Liver (tissue), 9 donors: ENCODE results near the gene FEM1B. TPM values are rescaled to one million over a fixed set of nuclear protein-coding genes. Genes with fewer than 3 reads are reported as not detected.

ENCODE experiments used
- DNase-seq: peaks from one replicate; pipeline ENCODE4 v3.0.0-alpha.2; 2017; ENCODE audit warnings: low spot score
- H3K27ac ChIP-seq, 2 donors: one replicate each; pipeline ENCODE4 v1.7.0; 2013; ENCODE audit warnings: inconsistent platforms in 2 of 2, low read length in 2 of 2, control low read depth in 1 of 2, low read depth in 1 of 2, mild to moderate bottlenecking in 1 of 2
- H3K27me3 ChIP-seq, 4 donors: one replicate each; pipeline versions ENCODE4 v1.6.1 to v1.7.0; 2013; ENCODE audit warnings: low read length in 3 of 4, inconsistent platforms in 1 of 4, mild to moderate bottlenecking in 1 of 4, moderate library complexity in 1 of 4; ENCODE audit not compliant: control insufficient read depth in 4 of 4, insufficient read depth in 4 of 4
- H3K36me3 ChIP-seq, 4 donors: one replicate each; pipeline versions ENCODE4 v1.6.1 to v1.7.0; 2013; ENCODE audit warnings: low read length in 3 of 4, mild to moderate bottlenecking in 3 of 4, low read depth in 1 of 4, moderate library complexity in 1 of 4; ENCODE audit not compliant: control insufficient read depth in 4 of 4, insufficient read depth in 3 of 4
- H3K4me1 ChIP-seq, 4 donors: one replicate each; pipeline versions ENCODE4 v1.6.1 to v1.7.0; 2013; ENCODE audit warnings: low read length in 3 of 4, mild to moderate bottlenecking in 3 of 4, moderate library complexity in 1 of 4; ENCODE audit not compliant: control insufficient read depth in 4 of 4, insufficient read depth in 4 of 4
- H3K4me3 ChIP-seq, 3 donors: one replicate each; pipeline versions ENCODE4 v1.6.1 to v1.7.0; 2013; ENCODE audit warnings: low read length in 3 of 3, control low read depth in 1 of 3, low read depth in 1 of 3, mild to moderate bottlenecking in 1 of 3
- H3K9ac ChIP-seq, 2 donors: one replicate each; pipeline ENCODE4 v1.7.0; 2013; ENCODE audit warnings: low read length in 2 of 2, mild to moderate bottlenecking in 2 of 2, moderate library complexity in 2 of 2, control low read depth in 1 of 2, low read depth in 1 of 2
- H3K9me3 ChIP-seq, 4 donors: one replicate each; pipeline versions ENCODE4 v1.6.1 to v1.7.0; 2013; ENCODE audit warnings: low read length in 3 of 4; ENCODE audit not compliant: control insufficient read depth in 4 of 4
- ATF3 ChIP-seq: IDR thresholded peaks from 2 replicates; pipeline ENCODE4 v1.6.1; 2016; ENCODE audit warnings: antibody characterized with exemption
- EGR1 ChIP-seq, 2 donors: IDR thresholded peaks; 2 replicates each; pipeline ENCODE4 v1.6.1; 2016 to 2018; ENCODE audit warnings: antibody characterized with exemption in 2 of 2, low read depth in 2 of 2
- FOXA1 ChIP-seq: IDR thresholded peaks from 2 replicates; pipeline ENCODE4 v1.6.1; 2016; ENCODE audit warnings: antibody characterized with exemption
- FOXA2 ChIP-seq: IDR thresholded peaks from 2 replicates; pipeline ENCODE4 v1.6.1; 2016; ENCODE audit warnings: antibody characterized with exemption
- GABPA ChIP-seq, 2 donors: IDR thresholded peaks in 1 of 2; conservative IDR thresholded peaks in 1 of 2; 2 replicates each; pipeline ENCODE4 v1.6.1; 2016; ENCODE audit warnings: antibody characterized with exemption in 2 of 2, mild to moderate bottlenecking in 1 of 2, moderate library complexity in 1 of 2
- HNF4A ChIP-seq, 2 donors: conservative IDR thresholded peaks; 2 replicates each; pipeline ENCODE4 v1.6.1; 2016; ENCODE audit warnings: antibody characterized with exemption in 2 of 2, mild to moderate bottlenecking in 2 of 2
- HNF4G ChIP-seq: IDR thresholded peaks from 2 replicates; pipeline ENCODE4 v1.6.1; 2016; ENCODE audit warnings: antibody characterized with exemption
- JUND ChIP-seq, 2 donors: IDR thresholded peaks; 2 replicates each; pipeline ENCODE4 v1.6.1; 2016; ENCODE audit warnings: antibody characterized with exemption in 2 of 2
- MAX ChIP-seq: IDR thresholded peaks from 2 replicates; pipeline ENCODE4 v1.6.1; 2016; ENCODE audit warnings: antibody characterized with exemption
- NR2F2 ChIP-seq: IDR thresholded peaks from 2 replicates; pipeline ENCODE4 v1.6.1; 2016; ENCODE audit warnings: antibody characterized with exemption
- RAD21 ChIP-seq, 2 donors: IDR thresholded peaks; 2 replicates each; pipeline ENCODE4 v1.6.1; 2016; ENCODE audit warnings: antibody characterized with exemption in 2 of 2, mild to moderate bottlenecking in 2 of 2
- RXRA ChIP-seq, 2 donors: IDR thresholded peaks; 2 replicates each; pipeline ENCODE4 v1.6.1; 2017 to 2018; ENCODE audit warnings: antibody characterized with exemption in 2 of 2, mild to moderate bottlenecking in 1 of 2
- SP1 ChIP-seq: IDR thresholded peaks from 2 replicates; pipeline ENCODE4 v1.6.1; 2018; ENCODE audit warnings: antibody characterized with exemption, mild to moderate bottlenecking
- TAF1 ChIP-seq: conservative IDR thresholded peaks from 2 replicates; pipeline ENCODE4 v1.6.1; 2016; ENCODE audit warnings: antibody characterized with exemption, mild to moderate bottlenecking
- YY1 ChIP-seq: IDR thresholded peaks from 2 replicates; pipeline ENCODE4 v1.6.1; 2016; ENCODE audit warnings: antibody characterized with exemption, mild to moderate bottlenecking
- ZBTB33 ChIP-seq: IDR thresholded peaks from 2 replicates; pipeline ENCODE4 v1.6.1; 2016; ENCODE audit warnings: antibody characterized with exemption
- WGBS: extraction: QIAGEN DNeasy Blood & Tissue Kit; methylation state at CpG from one replicate; pipeline ENCODE4 v1.1.7; 2013; 5-methylcytosine and 5-hydroxymethylcytosine counted together
- polyA plus RNA-seq, 2 donors: library from polyadenylated mRNA; stranded (reverse) in 1 of 2; unstranded in 1 of 2; fragments of 200-250 nt in 1 of 2; fragments of >200 nt in 1 of 2; fragmentation: Nextera tagmentation in 1 of 2; extraction: Ambion mirVana in 1 of 2; gene quantifications; one replicate each; pipeline versions ENCODE4 v1.2.1 to v1.2.3, GENCODE V29; 2013 to 2015
- total RNA-seq, 2 donors: library from RNA; depleted of rRNA; stranded (reverse); fragments of >200 nt; gene quantifications; one replicate each; pipeline ENCODE4 v1.2.3, GENCODE V29; 2014
- TF ChIP-seq, protein P1 (sequence below): IDR thresholded peaks from 2 replicates; pipeline ENCODE4 v1.6.1; 2016; ENCODE audit warnings: antibody characterized with exemption, mild to moderate bottlenecking
- TF ChIP-seq, protein P2 (sequence below): fragments of 150-350 bp; IDR thresholded peaks from 2 replicates; pipeline ENCODE4 v1.5.1; 2017; ENCODE audit warnings: improper control_type of control experiment, low read depth, low read length; ENCODE audit not compliant: missing input control
- donor health status: healthy.
- donor health status: healthy.
- donor health status: healthy.
- donor health status: healthy.
- donor health status: healthy.

Gene FEM1B
- total RNA-seq (10 to 100 TPM; 27.7 to 39.5 TPM), polyA plus RNA-seq (1 to 10 TPM; 6.2 to 8.0 TPM)

GRCh38 chr15:68277603-68278344 is at the start of gene FEM1B:
TSS of gene FEM1B (plus strand) at chr15:68277745. CDS start at chr15:68278418, 673 bp downstream.
- Histone ChIP-seq H3K9me3 (no peaks in the 10 kb centered on the region), H3K36me3 (no peaks in the 10 kb centered on the region), H3K4me3 (peak within 1 kb of the TSS; percentile 89 to 93 (median 92)), H3K9ac (peak within 1 kb of the TSS; percentile 82 to 95), H3K27me3 (no peaks in the 10 kb centered on the region), H3K4me1 (peaks cover 13 to 63% (median 52%) of the 10 kb centered on the region in 4 donors), H3K27ac (peak within 1 kb of the TSS; percentile 98)
- peak; percentile 91 for DNase-seq
- peak; percentile 85 for TF ChIP-seq YY1
- TF ChIP-seq FOXA1: no peak
- TF ChIP-seq TAF1: peak; percentile 71
- TF ChIP-seq HNF4A (conservative IDR thresholded peaks at IDR 0.05): no peak
- TF ChIP-seq GABPA (IDR thresholded peaks at IDR 0.05 in 1 of 2, conservative IDR thresholded peaks at IDR 0.05 in 1 of 2): peak; percentile 66 to 89
- peak; percentile 59 for TF ChIP-seq SP1
- TF ChIP-seq NR2F2: peak; percentile 83
- TF ChIP-seq JUND (IDR thresholded peaks at IDR 0.05): no peak
- TF ChIP-seq, protein P1, sequence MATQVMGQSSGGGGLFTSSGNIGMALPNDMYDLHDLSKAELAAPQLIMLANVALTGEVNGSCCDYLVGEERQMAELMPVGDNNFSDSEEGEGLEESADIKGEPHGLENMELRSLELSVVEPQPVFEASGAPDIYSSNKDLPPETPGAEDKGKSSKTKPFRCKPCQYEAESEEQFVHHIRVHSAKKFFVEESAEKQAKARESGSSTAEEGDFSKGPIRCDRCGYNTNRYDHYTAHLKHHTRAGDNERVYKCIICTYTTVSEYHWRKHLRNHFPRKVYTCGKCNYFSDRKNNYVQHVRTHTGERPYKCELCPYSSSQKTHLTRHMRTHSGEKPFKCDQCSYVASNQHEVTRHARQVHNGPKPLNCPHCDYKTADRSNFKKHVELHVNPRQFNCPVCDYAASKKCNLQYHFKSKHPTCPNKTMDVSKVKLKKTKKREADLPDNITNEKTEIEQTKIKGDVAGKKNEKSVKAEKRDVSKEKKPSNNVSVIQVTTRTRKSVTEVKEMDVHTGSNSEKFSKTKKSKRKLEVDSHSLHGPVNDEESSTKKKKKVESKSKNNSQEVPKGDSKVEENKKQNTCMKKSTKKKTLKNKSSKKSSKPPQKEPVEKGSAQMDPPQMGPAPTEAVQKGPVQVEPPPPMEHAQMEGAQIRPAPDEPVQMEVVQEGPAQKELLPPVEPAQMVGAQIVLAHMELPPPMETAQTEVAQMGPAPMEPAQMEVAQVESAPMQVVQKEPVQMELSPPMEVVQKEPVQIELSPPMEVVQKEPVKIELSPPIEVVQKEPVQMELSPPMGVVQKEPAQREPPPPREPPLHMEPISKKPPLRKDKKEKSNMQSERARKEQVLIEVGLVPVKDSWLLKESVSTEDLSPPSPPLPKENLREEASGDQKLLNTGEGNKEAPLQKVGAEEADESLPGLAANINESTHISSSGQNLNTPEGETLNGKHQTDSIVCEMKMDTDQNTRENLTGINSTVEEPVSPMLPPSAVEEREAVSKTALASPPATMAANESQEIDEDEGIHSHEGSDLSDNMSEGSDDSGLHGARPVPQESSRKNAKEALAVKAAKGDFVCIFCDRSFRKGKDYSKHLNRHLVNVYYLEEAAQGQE: peak; percentile 75
- TF ChIP-seq RAD21 (IDR thresholded peaks at IDR 0.05): no peak
- TF ChIP-seq ATF3: no peak
- TF ChIP-seq EGR1 (IDR thresholded peaks at IDR 0.05; ENCODE audit: low read depth in 2 of 2): no peak
- TF ChIP-seq, protein P2, sequence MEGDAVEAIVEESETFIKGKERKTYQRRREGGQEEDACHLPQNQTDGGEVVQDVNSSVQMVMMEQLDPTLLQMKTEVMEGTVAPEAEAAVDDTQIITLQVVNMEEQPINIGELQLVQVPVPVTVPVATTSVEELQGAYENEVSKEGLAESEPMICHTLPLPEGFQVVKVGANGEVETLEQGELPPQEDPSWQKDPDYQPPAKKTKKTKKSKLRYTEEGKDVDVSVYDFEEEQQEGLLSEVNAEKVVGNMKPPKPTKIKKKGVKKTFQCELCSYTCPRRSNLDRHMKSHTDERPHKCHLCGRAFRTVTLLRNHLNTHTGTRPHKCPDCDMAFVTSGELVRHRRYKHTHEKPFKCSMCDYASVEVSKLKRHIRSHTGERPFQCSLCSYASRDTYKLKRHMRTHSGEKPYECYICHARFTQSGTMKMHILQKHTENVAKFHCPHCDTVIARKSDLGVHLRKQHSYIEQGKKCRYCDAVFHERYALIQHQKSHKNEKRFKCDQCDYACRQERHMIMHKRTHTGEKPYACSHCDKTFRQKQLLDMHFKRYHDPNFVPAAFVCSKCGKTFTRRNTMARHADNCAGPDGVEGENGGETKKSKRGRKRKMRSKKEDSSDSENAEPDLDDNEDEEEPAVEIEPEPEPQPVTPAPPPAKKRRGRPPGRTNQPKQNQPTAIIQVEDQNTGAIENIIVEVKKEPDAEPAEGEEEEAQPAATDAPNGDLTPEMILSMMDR: peak; percentile 10
- TF ChIP-seq FOXA2: no peak
- peak; percentile 53 to 71 for TF ChIP-seq RXRA (IDR thresholded peaks at IDR 0.05)
- no peak for TF ChIP-seq HNF4G
- peak; percentile 39 for TF ChIP-seq ZBTB33
- TF ChIP-seq MAX: peak; percentile 48
- under 1% methylated on average over 85 of the region's 85 CpGs for WGBS
